DND-41 (cell line): Measurements from ENCODE around the gene PLXNC1.

Experiments used
- ATAC-seq: fragments of 200-7000 bp; cut with Tn5 transposase; 3 replicates; pipeline ENCODE4 v1.9.1; 2021; ENCODE audit warnings: low read depth; ENCODE audit not compliant: insufficient read depth
- DNase-seq: peaks from one replicate; pipeline ENCODE4 v3.0.0-alpha.2; 2020
- H2AFZ ChIP-seq: 2 replicates; pipeline ENCODE4 v1.6.0; 2012; ENCODE audit warnings: low read depth, low read length
- H3K27ac ChIP-seq: 2 replicates; pipeline ENCODE4 v1.5.1; 2012; ENCODE audit warnings: low read length, inconsistent platforms
- H3K27me3 ChIP-seq: fragments of 200-600 bp; sonication (generic); 2 replicates; pipeline ENCODE4 v1.6.0; 2012; ENCODE audit warnings: low read length, mild to moderate bottlenecking, inconsistent platforms; ENCODE audit not compliant: insufficient read depth, poor library complexity
- H3K36me3 ChIP-seq: 2 replicates; pipeline ENCODE4 v1.5.1; 2012; ENCODE audit warnings: low read length, inconsistent platforms; ENCODE audit not compliant: insufficient read depth
- H3K4me1 ChIP-seq: 2 replicates; pipeline ENCODE4 v1.5.1; 2012; ENCODE audit warnings: mild to moderate bottlenecking, low read length; ENCODE audit not compliant: insufficient read depth
- H3K4me2 ChIP-seq: 2 replicates; pipeline ENCODE4 v1.6.0; 2012; ENCODE audit warnings: mild to moderate bottlenecking, moderate library complexity, low read length, inconsistent platforms; ENCODE audit not compliant: insufficient read depth
- H3K4me3 ChIP-seq, 2 experiments: fragments of 200-600 bp in 1 of 2; shearing (Covaris generic) in 1 of 2; 2 replicates each; pipeline ENCODE4 v1.5.1; 2012 to 2016; ENCODE audit warnings: inconsistent platforms in 2 of 2, low read length in 2 of 2, mild to moderate bottlenecking in 2 of 2, low read depth in 1 of 2, moderate library complexity in 1 of 2
- H3K79me2 ChIP-seq: 2 replicates; pipeline ENCODE4 v1.6.0; 2012; ENCODE audit warnings: low read length, inconsistent platforms; ENCODE audit not compliant: insufficient read depth
- H3K9ac ChIP-seq: 2 replicates; pipeline ENCODE4 v1.6.0; 2012; ENCODE audit warnings: low read depth, mild to moderate bottlenecking, inconsistent platforms, low read length, moderate library complexity
- H3K9me3 ChIP-seq: 2 replicates; pipeline ENCODE4 v1.5.1; 2012; ENCODE audit warnings: low read length, moderate library complexity, mild to moderate bottlenecking, inconsistent platforms; ENCODE audit not compliant: insufficient read depth, severe bottlenecking
- H4K20me1 ChIP-seq: 2 replicates; pipeline ENCODE4 v1.6.0; 2012; ENCODE audit warnings: low read length; ENCODE audit not compliant: insufficient read depth
- EZH2 ChIP-seq: IDR thresholded peaks from 3 replicates; pipeline ENCODE4 v1.6.1; 2012; ENCODE audit warnings: borderline replicate concordance, low read depth, mild to moderate bottlenecking, moderate library complexity, low read length, inconsistent platforms; ENCODE audit not compliant: severe bottlenecking
- TF ChIP-seq, protein P1 (sequence below): IDR thresholded peaks from 2 replicates; pipeline ENCODE4 v1.5.1; 2012; ENCODE audit warnings: borderline replicate concordance, low read length, moderate library complexity, mild to moderate bottlenecking; ENCODE audit not compliant: poor library complexity, severe bottlenecking; ENCODE audit errors: extremely low read depth

Gene PLXNC1

GRCh38 chr12:94318181-94318580 lies 169.8 kb downstream of the PLXNC1 start:
- DNase-seq (no peak), ATAC-seq (no peak)
- Histone ChIP-seq H3K4me3 (no peak overlapping the region), H3K36me3 (peaks cover 26% of the 10 kb centered on the region), H3K9ac (no peak overlapping the region), H3K27ac (no peak overlapping the region), H3K4me2 (no peak overlapping the region), H3K9me3 (peaks cover 33% of the 10 kb centered on the region), H3K4me1 (no peaks in the 10 kb centered on the region), H3K79me2 (no peaks in the 10 kb centered on the region), H3K27me3 (no peaks in the 10 kb centered on the region), H2AFZ (no peak overlapping the region), H4K20me1 (no peaks in the 10 kb centered on the region)
- TF ChIP-seq EZH2: no peak
- TF ChIP-seq, protein P1, sequence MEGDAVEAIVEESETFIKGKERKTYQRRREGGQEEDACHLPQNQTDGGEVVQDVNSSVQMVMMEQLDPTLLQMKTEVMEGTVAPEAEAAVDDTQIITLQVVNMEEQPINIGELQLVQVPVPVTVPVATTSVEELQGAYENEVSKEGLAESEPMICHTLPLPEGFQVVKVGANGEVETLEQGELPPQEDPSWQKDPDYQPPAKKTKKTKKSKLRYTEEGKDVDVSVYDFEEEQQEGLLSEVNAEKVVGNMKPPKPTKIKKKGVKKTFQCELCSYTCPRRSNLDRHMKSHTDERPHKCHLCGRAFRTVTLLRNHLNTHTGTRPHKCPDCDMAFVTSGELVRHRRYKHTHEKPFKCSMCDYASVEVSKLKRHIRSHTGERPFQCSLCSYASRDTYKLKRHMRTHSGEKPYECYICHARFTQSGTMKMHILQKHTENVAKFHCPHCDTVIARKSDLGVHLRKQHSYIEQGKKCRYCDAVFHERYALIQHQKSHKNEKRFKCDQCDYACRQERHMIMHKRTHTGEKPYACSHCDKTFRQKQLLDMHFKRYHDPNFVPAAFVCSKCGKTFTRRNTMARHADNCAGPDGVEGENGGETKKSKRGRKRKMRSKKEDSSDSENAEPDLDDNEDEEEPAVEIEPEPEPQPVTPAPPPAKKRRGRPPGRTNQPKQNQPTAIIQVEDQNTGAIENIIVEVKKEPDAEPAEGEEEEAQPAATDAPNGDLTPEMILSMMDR: no peak

GRCh38 chr12:94320109-94320508 lies 171.7 kb downstream of the PLXNC1 start:
- no peaks in the 10 kb centered on the region for H4K20me1 ChIP-seq
- H3K9me3 ChIP-seq: peaks cover 35% of the 10 kb centered on the region
- TF ChIP-seq, protein P1: no peak
- no peak for TF ChIP-seq EZH2
- no peaks in the 10 kb centered on the region for H3K4me1 ChIP-seq
- no peaks in the 10 kb centered on the region for H3K79me2 ChIP-seq
- no peak for DNase-seq
- H3K36me3 ChIP-seq: peaks cover 31% of the 10 kb centered on the region
- no peak overlapping the region for H3K4me2 ChIP-seq
- ATAC-seq: no peak
- H3K27me3 ChIP-seq: no peaks in the 10 kb centered on the region
- no peak overlapping the region for H3K4me3 ChIP-seq
- H3K9ac ChIP-seq: no peak overlapping the region
- no peak overlapping the region for H3K27ac ChIP-seq
- no peak overlapping the region for H2AFZ ChIP-seq

DNA sequence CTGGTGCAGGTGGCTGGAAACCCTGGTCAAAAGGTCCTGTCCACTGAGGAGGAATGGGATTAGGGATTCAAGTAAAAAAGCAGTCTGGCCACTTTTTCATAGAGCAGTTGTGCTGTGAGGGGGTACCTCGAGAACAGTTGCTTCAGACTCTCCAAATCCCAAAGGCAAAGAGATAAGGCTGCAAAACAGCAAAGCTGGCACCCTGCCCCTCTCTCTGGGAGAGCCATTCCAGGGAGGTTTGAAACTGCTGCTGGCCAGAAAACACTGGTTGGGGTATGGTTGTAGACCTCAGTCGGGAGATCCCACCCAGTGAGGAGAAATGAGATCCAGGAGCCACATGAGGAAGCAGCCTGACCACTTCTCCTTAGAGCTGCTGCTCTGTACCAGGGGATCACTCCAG lies 174.0 kb downstream of the PLXNC1 start:
- no peaks in the 10 kb centered on the region for H3K27me3 ChIP-seq
- H3K79me2 ChIP-seq: no peaks in the 10 kb centered on the region
- no peak overlapping the region for H2AFZ ChIP-seq
- H3K4me2 ChIP-seq: no peak overlapping the region
- peaks cover 51% of the 10 kb centered on the region for H3K36me3 ChIP-seq
- DNase-seq (no peak), ATAC-seq (no peak)
- no peaks in the 10 kb centered on the region for H4K20me1 ChIP-seq
- H3K27ac ChIP-seq: no peak overlapping the region
- no peak overlapping the region for H3K4me3 ChIP-seq
- TF ChIP-seq, protein P1: no peak
- TF ChIP-seq EZH2: no peak
- H3K9me3 ChIP-seq: peaks cover 35% of the 10 kb centered on the region
- H3K9ac ChIP-seq: no peak overlapping the region
- H3K4me1 ChIP-seq: no peaks in the 10 kb centered on the region

GRCh38 chr12:94326234-94326633 lies 177.9 kb downstream of the PLXNC1 start:
- peaks cover 19% of the 10 kb centered on the region for H3K9me3 ChIP-seq
- no peak for ATAC-seq
- no peak overlapping the region for H3K9ac ChIP-seq
- no peaks in the 10 kb centered on the region for H3K4me1 ChIP-seq
- H3K4me3 ChIP-seq: no peak overlapping the region
- no peak overlapping the region for H3K27ac ChIP-seq
- H3K27me3 ChIP-seq: no peaks in the 10 kb centered on the region
- TF ChIP-seq, protein P1: no peak
- no peak for TF ChIP-seq EZH2
- H3K36me3 ChIP-seq: peaks cover 63% of the 10 kb centered on the region
- H2AFZ ChIP-seq: no peak overlapping the region
- no peak for DNase-seq
- H3K79me2 ChIP-seq: no peaks in the 10 kb centered on the region
- no peaks in the 10 kb centered on the region for H4K20me1 ChIP-seq
- no peak overlapping the region for H3K4me2 ChIP-seq
